ENCODE measurements around the gene SRSF12.

DNA sequence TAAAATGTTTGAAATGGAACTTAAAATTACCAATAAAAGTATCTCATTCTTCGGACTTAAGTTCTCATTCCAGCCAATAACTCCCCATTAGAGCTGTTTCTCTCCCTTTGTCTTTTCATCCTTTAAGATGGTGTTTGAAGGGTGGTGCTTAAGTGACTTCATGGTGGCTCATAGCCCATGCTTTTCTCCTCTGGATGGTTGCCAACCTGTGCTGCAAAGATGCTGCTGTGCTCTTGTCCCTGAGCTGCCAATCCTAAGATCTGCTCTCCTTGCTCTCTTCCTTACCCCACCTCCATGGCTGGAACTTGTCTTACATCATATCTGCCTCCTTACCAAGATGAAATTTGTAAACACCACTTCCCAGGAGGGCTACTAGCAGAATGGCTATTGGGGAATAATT lies 68.9 kb downstream of the SRSF12 start:
- TF ChIP-seq, protein P1, sequence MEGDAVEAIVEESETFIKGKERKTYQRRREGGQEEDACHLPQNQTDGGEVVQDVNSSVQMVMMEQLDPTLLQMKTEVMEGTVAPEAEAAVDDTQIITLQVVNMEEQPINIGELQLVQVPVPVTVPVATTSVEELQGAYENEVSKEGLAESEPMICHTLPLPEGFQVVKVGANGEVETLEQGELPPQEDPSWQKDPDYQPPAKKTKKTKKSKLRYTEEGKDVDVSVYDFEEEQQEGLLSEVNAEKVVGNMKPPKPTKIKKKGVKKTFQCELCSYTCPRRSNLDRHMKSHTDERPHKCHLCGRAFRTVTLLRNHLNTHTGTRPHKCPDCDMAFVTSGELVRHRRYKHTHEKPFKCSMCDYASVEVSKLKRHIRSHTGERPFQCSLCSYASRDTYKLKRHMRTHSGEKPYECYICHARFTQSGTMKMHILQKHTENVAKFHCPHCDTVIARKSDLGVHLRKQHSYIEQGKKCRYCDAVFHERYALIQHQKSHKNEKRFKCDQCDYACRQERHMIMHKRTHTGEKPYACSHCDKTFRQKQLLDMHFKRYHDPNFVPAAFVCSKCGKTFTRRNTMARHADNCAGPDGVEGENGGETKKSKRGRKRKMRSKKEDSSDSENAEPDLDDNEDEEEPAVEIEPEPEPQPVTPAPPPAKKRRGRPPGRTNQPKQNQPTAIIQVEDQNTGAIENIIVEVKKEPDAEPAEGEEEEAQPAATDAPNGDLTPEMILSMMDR (IDR thresholded peaks at IDR 0.05; ENCODE audit: extremely low read depth in 1 of 2, insufficient read depth in 1 of 2, low read depth in 1 of 2, low read length in 2 of 2): no peak
- TF ChIP-seq FOS (IDR thresholded peaks at IDR 0.05; ENCODE audit: borderline replicate concordance, insufficient read depth, low read length) (no peak), POLR2AphosphoS5 (IDR thresholded peaks at IDR 0.05; ENCODE audit: insufficient read depth, low read depth, low read length) (no peak), EZH2 (IDR thresholded peaks at IDR 0.05; ENCODE audit: borderline replicate concordance, low read depth, low read length, severe bottlenecking) (no peak), POLR2A (IDR thresholded peaks at IDR 0.05; ENCODE audit: low read depth, low read length) (no peak)

Data from endothelial cell of umbilical vein (primary cell).